Fibroblast of skin of abdomen (primary cell): Measurements from ENCODE around the gene FAM156A. TPM values are rescaled to one million over a fixed set of nuclear protein-coding genes. Genes with fewer than 3 reads are reported as not detected.
"Not testable (repeated sequence)": the region's sequence is repeated elsewhere in the genome, so short reads cannot be mapped to it uniquely, and the experiment has no call there.

ENCODE experiments used
- DNase-seq: peaks from one replicate; pipeline ENCODE4 v3.0.0-alpha.2; 2013
- polyA plus RNA-seq, 2 experiments: library from polyadenylated mRNA; unstranded; fragments of 120-200 nt; gene quantifications; one replicate each; pipeline ENCODE4 v1.2.1, GENCODE V29; 2013; ENCODE audit not compliant: insufficient read length in 2 of 2

FAM156A gene, protein sequence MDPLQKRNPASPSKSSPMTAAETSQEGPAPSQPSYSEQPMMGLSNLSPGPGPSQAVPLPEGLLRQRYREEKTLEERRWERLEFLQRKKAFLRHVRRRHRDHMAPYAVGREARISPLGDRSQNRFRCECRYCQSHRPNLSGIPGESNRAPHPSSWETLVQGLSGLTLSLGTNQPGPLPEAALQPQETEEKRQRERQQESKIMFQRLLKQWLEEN
- 21.6 TPM for polyA plus RNA-seq (2013, experiment 1 of 2; ENCODE audit: insufficient read length)
- polyA plus RNA-seq (2013, experiment 2 of 2; ENCODE audit: insufficient read length) = 26.7 TPM

DNA sequence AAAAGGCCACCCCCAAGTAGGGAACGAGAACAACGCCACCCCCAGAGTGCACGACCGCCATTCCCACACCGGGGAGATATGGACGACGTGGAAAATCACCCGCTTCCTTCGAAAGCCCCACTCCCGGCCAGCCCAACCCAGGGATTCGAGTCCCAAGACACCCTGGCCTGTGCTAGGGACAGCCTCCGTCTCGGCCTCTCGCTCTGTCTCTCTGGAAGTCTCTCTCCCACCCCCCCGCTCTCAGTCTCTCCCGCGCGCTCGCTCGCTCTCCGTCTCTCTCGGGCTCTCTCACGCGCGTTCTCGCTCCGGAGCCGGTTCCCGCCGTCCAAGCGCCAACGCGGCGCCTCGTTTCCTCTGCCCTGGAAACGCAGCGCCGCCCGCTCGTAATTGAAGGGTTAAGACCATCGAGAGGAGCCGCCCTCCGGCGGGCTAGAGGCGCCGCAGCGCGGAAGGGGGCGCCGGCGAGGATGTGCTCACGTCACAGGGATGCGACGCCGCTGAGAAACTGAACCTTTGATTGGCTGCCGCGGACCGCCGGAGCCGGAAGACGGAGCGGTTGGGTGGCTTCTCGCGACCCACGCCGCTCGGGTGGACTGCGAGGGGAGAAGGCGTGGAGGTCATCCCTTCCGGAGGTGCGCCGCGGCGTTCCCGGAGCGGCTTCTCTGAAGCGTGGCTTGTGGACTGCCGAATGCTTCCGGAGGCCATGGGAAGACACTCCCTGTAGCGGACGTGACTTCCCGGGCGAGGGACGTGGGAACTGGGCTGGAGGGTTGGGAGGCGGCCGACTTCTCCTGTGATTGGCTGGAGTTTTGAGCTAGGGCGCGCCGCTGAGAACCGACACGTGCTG, at the start of gene FAM156A:
Gene FAM156A, minus strand, starts transcription at position 406 of the 847 bp plus-strand sequence. CDS start 9,930 bp downstream, outside the sequence.
- not testable (repeated sequence) for DNase-seq

DNA sequence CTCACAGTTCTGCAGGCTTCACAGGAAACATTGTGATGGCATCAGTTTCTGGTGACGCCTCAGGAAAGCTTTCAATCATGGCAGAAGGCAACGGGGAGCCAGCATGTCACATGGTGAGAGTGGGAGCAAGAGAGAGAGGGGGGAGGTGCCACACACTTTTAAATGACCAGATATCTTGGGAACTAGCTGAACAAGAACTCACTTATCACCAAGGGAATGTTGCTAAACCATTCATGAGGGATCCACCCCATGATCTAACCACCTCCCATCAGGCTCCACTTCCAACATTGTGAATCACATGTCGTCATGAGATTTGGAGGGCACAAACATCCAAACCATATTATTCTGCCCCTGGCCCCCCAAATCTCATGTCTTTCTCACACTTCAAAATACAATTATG, 47.0 kb upstream of the FAM156A start:
- no peak for DNase-seq

DNA sequence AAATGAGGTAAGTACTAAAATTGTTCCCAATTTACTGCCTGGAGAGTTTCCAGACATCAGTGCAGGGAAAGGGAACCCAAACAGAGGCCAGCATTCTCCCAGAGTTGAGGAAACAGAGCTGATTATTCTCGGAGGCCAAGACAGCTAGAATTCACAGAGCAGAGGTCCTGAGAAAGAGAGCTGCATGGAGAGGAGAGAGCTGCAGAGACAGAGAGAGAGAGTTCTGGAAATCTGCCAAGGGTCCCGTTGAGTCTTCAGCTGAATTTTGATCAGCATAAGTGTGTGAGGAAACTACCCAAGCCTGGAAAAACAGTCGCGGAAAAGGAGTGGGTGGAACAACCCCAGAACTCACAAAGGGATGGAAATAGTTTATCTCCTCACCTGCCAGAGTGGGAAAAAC, 46.5 kb upstream of the FAM156A start:
- DNase-seq = no peak

DNA sequence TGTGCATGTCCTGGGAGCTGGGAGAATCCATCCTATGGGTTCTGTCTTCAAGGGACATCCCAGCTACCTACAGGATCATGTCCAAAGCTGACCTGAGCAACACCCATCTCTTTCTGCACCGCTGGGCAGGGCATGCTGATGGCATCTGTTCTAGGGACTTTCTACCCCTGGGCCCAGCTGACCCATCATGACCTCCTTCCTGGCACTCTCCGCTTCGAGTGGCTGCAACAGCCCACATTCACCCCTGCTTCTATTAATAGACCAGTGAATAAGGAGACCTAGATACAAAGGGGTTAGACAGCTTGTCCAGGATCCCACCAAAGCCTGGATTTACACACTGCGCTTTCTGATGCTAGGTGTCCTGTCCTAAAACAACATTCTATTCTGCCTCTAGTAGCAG, 45.7 kb upstream of the FAM156A start:
- no peak for DNase-seq

DNA sequence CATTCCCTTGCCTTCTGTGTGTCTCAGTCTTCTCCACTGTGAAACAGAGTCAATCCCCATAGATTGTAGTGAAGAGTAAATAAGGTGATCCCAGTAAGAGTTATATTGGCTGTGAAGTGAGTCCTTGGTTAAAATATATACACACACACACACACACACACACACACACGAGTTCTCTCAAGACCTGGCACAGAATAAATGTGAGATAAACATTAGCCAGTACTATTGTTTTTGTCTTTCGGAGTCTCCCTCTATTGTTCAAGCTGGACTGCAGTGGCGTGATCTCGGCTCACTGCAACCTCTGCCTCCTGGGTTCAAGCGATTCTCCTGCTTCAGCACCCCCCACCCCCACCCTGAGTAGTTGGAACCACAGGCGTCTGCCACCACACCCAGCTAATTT, 44.8 kb upstream of the FAM156A start:
- DNase-seq = no peak

DNA sequence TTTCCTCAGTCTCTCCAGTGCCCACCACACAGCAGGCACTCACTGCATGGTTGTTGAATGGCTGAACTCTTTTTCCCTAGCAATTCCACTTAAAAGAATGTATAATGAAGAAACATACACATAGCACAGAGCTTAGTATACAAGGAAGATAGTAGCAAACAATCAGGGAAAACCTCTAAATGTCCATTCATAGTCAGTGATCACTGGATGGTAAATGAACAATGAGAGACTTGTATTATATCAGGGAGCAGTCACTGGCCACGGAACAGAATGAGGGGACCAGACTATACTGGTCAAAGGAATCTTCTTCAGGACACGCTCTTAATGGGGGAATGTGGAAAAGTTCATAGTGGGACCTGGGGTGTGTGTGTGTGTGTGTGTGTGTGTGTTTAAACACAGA, 43.6 kb upstream of the FAM156A start:
- no peak for DNase-seq

DNA sequence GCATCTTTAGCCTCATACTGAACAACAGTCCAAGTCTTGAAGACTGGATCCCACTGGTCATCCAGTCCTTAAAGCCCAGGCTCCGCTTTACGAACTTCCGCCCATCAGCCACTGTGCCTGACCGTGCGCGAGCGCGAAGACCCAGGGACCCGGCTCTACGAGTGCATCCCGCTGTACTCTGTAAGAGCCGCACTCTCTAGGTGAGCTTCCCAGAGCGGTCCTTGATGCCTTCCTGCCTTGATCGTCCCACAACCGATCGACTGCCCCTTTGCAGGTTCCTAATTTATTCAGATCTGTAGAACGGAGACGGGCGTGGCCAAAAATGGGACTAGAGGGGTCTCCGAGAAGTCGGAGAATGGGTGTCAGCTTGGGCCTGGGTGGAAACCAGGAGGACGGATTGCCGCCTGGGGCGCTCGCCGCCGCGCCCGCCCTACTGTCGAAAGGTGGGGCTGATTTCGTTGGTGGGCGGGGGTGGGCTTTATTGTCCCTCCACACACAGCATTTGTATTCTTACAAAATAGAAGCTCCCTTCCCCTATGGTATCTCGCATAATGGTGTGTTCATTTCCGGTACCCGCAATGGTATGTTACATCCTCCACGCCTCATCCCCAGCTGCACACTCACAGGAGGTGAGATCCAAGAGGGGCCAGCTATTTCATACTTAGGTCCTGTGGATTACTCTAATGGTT, 42.3 kb upstream of the FAM156A start:
- DNase-seq = peak; percentile 14

DNA sequence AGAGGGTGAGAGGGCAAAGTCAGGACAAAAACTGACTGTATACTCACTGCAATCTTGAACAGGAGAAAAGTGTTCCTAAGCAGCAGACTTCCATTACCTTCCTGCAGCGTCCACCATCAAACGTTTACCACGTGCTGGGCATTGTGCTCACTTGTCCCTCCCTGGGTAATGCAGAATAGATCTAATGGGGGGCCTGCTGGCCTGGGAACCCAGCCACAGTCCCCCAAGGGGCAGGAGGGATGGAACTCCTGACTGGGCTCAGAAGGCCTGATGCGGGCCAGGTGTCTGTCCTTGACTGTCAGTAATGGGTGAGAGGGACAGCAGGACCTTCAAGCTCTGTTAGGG, 37.6 kb upstream of the FAM156A start:
- DNase-seq = no peak

DNA sequence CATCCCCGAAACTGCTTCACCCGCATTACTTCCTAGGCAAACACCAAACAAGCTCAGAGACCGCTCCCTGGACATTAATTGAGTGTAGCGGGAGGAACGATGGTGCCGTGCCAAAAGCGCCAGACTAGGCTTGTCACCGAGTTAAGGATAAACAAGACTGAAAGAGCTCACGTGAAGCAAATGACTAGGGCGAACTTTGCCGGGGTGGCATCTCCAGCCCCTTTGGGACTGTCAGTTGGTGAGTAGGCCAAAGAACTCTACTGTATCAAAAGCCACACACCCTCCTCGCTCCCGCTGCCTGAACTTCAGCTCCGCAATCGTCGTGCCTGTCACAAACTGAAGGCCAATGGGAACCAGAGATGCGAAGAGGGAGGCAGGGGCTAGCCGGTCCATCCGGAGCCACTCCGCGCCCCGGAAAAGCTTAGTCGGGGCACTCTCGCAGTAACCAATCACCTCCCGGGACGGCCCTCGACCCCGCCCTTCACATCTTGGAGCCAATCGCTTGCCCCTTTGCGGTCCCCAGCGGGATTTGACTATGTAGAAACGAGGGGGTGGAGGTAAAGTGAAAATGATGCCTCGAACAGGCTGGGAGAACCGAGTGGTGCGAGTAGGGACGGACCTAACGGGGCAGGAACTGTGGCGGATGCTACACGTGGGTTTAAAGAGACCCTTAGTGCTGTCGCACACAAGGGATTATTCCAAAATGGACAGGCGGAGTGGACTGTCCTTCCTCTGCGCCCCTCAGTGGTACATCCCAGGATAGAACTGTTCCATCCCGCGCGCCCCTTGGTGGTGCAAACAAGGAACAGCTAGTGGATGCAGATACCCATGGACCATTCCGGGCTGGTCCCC, 37.0 kb upstream of the FAM156A start:
- peak; percentile 96 for DNase-seq

DNA sequence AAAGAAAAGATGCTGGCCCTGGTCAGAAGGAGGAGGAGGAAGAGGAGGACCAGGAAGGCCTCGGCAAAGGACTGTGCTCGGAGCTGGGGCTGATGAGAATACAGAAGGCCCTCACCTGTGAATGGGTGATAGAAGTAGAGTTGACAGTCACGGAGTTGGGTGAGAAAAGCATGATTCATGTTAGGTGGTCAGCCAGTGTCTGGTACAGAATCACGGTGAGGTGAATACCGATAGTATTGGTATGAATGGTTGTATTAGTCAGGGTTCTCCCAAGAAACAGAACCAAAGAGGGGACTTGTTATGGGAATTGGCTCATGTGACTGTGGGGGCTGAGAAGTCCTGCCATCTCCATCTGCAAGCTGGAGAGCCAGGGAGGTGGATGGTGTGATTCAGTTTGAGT, 32.5 kb upstream of the FAM156A start:
- DNase-seq = no peak

DNA sequence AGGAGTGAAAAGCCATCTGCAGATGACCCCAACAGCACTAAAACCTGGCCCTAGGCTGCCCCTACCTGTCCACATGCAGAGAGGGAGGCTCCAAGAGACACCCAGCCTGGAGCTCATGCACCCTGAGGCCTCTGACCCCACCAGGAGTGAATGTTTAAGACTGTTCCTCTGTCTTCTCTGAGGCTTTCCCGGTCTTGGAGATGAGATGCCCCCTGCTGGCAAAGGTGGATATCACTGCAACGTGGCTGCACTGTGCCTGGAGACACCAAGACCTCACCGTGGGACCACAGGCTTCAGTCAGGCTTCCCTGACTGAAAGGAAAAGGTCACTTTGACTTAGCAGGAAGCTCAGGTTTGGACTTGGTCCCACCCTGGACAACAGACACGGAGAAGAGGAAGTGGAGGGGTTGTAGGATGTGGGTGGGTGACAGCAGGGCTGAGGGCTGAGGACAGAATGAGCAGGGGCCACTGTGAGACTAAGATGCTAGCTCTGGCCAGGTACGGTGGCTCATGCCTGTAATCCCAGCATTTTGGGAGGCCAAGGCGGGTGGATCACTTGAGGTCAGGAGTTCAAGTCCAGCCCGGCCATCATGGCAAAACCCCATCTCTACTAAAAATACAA, 31.8 kb upstream of the FAM156A start:
- DNase-seq = peak; percentile 54

DNA sequence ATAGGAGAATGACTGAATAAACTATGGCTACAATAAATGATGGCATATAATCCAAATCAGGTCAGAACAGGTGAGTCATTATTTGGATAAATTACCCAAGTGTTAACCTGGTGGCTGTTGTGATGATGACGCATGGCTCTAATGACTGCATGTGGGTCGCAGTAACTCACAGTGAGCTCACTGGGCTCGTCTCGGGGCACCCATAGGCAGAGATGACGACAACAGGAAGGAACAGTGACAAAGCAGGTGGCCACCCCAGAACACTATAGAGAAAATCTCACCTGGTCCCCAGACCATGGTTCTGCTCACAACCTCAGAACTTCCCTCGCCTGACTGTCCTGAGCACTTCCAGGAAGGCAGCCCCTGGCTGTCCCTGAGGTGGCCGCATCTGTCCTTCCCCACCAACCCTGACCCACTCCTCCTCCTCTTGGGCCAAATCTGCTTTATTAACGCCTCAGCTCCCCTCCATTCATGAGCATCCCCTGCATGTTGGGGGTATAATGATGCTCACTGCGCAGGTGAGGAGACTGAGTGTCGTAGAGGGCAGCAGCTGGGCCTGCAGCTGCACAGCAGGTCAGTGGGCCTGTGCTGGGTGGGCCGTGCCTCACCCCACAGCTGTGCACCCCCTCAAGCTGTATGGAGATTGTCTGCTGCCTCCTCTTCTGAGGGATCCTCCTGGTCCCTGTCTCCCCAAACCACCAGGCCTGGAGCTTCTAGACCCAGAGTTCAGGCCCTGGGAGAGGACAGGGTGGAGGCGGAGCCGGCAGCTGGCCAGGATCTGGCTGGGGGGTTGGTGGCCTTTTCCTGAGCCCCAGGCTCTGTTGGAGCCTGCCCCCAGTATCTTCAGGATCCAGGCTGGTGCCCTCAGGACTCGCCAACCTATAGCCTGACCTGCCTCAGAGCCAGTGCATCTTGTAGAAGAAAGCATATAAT, 30.9 kb upstream of the FAM156A start:
- no peak for DNase-seq

DNA sequence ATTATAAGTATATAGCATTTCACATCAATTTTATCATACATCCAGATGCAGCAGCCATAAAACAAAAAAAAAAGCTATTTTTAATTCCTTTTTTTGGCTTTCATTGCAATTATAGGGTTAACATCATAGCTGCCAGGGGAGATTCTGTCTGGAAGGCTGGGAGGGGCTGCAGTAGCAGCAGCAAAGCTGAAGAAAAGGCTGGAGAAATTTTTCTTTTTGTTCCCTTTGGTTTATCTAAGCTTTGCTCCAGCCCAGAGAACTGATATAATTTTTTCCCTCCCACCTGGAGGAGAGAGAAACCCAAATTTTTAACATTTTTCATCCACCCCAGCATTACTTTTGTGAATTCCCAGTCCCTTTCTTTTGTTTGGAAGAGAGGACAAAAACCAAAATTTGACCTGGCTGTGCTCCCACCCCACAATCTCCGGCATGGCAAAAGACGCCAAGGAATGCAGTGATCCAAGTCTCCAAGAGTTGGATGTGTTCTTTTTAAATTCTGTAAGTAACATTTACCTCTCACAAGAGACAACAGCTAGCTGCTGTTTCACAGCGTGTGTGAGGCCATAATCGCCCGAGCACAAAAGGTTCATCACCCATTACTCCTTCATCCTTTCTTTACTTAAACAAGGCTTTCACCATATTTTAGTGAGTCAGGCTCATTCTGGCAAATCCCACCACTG, 25.1 kb upstream of the FAM156A start:
- DNase-seq = peak; percentile 7

DNA sequence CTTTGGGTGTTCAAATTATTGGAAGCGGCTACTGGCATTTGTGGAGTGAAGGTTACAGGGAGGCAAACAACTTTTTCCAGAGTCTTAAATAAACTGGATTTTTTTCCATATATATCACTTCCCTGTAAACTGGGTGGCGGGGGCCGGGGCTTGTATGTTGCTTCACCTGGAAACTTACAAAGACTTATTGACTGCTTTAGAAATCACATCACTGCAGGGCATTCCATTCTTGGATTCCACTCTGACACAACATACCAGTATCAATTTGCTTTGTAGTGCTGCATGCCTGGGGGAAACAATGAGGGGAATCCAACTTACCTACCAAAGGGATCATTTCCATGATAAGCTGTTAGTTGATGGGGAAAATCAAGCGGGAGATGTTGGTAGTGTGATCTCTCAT, 21.7 kb upstream of the FAM156A start:
- peak; percentile 27 for DNase-seq

DNA sequence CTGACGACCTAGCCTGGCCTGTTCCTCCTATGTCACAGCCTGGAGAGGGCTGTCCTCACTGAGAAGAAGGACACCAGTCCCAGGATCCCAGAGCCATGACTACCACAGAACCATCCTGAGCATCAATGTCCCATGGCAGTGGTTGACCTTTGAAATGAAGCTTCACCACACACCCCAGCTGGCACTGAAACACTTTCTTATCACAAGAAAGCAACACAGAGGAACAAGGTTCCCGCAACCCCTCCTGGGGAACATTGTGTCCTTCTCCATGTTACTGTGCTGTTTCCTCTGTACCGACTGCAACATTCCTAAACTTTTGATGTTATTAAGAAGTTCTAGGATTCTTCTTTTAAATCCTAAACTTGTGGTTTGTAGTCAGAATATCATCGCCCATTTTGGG, 21.2 kb upstream of the FAM156A start:
- DNase-seq = no peak

DNA sequence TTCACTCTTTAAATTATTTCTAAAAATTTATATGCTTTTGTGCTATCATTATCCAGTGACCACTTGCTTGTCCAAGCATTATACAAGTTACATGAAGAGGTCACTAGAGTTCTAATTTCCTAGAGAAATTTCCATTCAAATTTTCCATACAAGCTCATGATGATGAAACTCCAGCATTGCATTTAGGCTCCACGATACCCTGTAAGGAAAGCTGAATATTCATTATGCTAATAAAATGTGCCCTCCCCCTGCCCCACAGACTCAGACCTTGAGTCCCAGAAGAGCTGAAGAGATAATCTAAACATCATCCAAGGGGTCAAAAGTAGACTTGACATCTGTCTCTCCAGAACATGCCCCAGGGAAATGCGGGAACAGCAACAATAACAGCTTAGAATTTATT, 19.6 kb upstream of the FAM156A start:
- DNase-seq = no peak

DNA sequence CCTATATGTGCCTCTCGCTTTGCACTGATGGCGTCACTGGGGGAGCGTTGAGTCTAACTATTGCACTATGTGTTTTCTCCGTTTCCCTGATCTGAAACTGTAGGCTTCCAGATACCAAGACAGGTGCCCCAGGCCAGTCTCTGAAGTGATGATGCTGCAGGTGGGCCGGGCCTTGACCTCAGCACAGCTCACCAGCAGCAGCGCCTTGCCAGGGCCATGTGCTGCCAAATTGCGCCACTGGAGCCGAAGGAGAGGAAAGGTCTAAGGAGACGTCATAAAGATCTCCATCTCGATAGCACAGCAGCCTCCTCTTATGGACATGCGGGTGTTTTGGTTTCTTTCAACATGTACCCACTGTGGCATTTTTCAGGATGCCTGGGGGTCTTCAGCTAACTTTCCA, 17.3 kb upstream of the FAM156A start:
- not testable (repeated sequence) for DNase-seq

DNA sequence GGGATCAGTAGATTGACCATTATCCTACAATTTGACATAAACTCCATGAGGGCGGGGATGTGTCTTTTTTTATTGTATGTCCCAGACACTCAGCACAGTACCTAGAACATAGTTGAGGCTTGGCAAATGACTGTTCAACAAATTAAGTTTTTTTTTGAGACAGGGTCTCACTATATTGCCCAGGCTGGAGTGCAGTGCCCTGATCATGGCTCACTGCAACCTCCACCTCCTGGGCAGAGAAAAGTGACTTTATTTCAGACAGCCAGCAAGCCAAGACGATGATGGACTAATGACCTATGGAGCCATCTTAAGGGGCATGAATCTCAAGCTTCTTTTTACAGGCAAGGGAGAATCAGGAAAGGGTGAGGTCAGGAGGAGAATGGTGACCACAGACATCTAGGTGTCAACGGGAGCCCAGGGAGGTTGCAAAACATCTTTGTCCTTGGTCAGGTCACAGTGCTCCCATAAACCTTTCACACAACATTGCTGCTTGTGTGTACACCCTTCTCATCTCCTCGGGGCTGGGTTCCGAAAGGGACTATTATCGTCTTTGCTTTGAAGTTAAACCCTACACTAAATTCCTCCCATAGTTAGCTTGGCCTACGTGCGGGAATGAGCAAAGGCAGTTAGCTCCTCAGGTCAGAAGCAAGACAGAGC, 16.1 kb upstream of the FAM156A start:
- DNase-seq = not testable (repeated sequence)

DNA sequence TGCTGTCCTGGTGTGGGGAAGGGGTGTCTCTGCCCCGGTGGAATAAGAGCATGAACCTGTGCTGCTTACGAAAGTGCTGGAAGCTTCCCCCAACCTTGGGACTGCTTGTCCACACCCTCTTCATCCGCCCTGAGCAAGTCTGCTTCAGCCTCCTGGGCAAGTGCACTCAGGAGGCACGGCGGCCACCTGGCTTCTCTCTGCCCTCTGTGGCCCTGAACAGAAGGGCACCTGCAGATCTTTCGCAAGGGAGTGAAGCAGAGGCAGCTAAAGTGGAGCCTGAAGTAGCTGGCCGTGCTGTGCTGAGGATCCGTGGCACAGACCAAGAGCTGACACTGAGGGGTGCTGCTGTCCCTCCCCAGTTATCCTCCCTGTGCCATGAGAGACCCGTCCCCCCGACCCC, 9.6 kb upstream of the FAM156A start:
- DNase-seq = not testable (repeated sequence)
